ENCODE results near the gene CTNND2.

The CTNND2 gene

DNA sequence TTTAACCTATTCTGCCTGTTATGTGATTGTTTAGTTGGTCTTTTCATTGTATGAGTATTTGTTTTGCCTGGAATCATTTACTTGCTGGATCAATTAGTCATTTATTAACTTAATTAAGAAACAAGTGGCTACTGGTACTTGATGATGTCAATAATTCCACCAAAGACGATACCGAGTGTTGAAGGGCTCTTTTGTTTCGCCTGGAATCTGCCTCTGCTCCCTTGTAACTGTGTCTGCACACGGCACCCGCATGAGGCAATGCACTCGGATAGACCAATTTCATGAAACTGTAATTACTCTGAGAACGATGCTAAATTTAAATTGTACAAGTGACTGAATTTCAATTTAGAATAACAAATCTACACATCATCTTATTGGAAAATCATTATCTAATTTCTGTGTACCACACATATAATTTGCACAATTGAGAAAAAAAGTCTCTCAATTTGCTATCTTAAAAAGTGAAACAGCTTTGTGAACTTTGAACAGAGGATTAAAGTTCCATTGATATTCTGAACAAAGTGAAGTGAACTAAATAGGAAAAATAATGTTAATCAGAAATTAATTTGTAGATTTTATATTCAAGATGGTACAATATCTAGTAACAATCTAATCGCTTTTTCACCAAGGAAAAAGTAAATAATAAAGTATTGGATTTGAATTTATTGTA is 143.2 kb downstream of the CTNND2 start:
- DNase-seq, result no peak

DNA sequence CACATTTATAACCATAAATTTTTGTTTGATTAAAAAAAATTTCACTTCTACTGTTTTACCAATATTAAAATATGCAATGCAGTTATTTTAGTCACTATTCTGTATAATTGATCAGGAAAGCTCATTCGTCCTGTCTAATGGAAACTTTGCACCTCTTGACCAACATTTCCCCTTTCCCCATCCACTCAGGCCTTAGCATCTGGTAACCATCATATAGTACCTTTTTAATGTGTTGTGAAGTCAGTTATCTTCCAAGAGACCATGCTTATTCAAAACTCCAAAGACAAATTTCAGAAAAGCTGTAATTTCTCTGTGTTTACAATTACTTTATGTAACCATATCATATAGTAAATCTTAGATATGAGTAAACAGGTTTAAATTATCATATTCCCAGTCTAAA is 145.9 kb downstream of the CTNND2 start:
- no peak for DNase-seq

DNA sequence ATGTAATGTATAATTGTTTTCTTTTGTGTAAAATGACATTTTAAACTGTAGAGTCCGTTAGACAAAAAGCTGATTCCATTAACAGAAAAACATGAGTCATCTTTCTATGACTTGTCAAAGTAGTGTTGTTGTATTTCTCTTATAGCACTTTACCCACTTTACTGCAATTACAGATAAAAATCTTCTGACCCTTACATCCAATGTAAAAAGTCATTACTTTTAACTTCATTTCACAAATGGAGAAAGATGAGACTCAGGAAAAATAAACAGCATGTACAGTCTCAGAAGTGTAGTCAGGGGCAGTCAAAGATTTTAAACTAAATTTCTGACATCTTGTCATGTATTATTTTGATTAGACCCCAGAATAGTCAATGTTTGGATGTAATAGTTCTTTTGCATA is 146.6 kb downstream of the CTNND2 start:
- no peak for DNase-seq

DNA sequence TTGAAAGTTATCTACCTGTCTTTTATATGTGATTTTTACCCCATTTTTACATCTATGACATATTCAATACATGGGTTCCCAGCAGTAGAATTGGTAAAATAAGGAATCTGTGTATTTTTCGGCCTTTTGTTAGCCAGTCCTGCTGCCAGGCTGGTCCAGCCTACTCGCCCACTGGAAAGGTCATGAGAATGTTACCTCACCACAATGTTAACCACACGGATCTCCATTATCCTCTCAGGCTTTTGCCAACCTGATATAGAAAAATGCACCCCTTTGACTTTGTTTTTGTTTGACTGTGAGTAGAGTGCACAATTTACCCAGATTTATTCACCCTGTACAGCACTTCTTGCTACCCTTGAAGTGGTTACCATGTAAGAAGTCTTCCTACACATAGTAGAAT is 167.2 kb downstream of the CTNND2 start:
- no peak for DNase-seq

DNA sequence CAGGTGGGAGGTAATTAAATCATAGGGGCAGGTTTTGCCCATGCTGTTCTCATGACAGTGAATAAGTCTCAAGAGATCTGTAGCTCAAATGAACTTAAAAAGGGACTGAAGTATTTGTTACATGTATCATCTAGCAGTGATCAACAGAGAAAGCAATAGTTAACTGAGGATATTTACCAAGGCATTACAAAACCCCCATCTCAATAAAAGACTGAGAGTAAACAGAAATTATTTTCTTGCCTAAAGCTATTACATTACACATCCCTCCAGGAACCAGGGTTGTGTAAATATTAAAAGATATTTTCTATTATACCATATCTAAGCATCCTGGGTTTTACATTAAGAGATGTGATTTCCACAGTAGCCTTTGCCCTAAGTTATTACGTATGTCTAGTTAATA is 169.9 kb downstream of the CTNND2 start:
- DNase-seq, result no peak

DNA sequence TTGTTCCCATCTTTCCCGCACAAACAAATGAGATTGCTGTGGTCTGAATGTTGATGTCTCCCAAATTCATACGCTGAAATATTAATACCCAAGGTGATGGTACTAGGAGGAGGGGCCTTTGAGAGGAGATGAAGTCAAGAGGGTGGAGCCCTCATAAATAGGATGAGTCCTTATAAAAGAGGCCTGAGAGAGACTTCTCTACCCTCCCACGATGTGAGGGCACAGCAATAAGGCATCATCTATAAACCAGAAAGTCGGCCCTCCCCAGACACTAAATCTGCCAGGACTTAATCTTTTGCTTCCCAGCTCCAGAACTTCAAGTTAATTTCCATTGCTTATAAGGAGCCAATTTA is 170.4 kb downstream of the CTNND2 start:
- no peak for DNase-seq

DNA sequence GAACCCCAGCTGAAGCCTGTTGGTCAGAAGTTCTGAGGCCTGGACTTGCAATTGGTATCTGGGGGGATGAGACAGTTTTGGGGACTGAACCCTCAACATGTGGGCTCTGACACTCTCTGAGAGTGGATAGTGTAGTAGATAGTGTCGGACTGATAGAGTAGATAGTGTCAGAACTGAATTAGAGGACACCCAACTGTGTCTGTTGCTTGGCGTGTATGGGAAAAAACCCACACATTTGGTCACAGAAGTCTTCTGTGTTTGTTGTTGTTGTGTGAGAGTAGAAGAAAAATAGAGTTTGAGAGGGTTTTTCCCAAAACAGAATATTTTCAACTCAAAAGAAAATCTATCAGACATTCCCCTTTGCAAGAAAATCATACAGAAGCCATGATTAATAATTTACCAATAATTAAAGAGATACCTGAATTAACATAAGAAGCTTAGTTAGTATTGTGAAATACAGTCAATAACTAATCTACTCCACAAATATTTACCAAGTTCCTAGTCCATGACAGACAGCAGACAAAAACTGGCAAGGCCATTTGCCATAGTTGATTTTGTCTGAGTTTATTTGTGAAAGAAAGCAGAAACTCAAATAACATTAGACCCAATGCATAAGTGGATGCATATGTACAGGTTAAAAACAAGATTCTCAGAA is 170.9 kb downstream of the CTNND2 start:
- no peak for DNase-seq

DNA sequence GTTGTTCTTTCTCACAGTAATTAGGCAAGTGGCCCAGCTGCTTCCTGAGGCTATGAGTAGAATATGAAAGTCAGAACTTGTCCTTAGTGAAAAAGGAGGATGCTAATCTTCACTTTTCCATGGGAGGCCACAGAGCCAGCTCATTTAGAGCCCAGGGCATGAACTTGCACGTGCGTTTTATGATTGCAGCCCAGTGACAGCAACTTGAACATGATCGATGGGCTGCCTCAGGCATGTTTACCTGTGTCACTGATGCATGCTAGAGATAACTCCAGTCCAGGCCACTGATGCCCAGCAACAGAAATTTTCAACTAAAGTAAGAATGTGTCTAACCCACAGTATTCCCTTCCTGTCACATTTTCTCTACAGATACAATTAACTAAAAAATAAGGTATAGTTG is 179.3 kb downstream of the CTNND2 start:
- no peak for DNase-seq

DNA sequence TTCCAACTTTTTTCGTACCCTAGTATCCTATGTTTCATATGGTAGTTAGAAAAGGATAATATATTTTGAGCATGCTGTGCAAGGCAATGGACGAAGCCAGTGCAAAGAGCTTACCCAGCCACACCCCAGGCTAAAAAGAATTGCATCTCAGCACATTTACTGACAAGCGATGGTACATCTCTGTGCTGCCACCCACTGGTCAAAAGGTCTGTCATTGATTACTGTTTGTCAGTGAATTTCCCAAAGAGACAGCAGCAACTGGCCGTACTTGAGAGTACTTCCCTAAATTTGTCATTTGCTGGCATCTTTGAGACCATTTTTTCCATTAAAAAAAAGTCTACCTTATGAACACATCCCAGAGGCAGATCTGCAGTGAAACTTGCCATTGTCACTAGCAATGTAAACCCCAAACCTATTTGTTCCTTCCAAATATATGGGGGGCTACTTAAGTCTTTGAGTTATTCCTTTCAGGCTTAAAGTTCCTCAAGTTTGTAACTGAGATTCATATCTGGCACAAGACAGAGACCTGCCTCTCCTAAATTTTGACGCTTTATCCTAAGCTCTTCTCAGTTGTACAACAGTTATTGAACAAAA is 184.3 kb downstream of the CTNND2 start:
- no peak for DNase-seq

DNA sequence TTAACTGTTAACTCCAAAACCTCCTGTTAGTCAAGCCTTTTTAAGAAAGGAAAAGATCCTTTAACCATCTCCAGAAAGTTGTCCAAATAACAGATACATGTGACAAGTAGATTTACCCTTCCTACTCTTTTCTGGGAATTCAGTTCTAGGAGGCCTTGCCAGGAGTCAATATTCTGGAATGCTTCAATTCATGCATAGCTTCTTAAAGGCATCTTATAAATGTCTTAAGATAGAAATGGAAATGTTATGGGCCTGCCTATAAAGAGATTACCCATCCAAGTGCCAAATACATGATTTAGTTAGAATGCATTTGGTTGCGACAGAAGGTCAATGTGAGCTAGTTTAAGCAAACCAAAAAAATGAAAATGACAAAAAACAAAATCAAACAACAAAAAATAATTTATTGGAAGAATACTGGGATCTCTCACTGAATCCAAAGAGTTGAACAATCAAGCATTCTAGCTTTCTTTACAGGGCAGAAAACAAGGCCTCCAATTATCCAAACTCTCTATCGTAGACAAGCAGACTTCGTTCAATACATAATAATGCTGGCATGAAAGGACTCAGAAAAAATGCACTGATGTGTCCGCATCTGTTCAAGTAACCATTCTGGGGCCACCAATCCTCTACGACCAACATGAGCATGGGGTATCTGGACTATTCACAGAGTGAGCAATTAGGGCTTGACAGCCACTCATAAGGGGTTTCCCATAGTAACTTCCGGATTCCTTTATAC is 188.6 kb downstream of the CTNND2 start:
- no peak for DNase-seq

DNA sequence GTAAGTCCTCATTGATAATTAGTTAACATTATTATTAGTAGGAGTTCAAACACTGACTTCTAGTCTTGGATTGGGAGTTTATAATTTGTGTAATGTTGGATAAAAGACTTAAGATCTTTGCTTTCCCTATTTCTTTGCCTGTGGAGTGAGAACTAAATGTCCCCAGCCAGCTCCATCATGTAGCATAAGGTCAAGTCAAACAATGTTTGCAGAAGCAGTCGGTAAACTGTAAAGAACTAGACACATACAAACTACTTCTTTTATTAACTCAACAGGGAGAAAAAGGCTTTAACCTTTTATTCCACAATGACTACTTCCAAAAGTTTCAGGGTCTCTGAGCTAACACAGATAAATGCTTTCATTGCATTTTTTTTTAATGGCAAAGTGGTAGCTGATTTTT is 192.3 kb downstream of the CTNND2 start:
- DNase-seq, result no peak

DNA sequence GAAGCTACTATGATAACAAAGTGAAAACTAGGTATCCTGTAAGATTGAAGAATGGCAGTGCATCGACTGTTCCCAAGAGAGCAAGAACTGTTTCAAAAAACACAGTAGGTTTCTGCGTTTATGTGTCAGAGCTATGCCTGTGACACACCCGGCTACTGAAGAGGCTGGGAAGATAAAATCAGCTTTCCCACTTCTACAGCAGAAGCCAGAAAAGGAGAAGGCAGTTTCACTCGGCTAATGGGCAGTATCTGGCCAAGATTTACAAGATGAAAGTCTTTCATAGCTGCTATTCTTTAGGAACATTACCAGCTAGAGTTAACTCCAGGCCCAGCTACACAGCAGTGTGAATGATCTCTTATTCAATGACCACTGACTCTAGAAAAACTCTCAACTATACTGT is 195.2 kb downstream of the CTNND2 start:
- DNase-seq, result no peak

DNA sequence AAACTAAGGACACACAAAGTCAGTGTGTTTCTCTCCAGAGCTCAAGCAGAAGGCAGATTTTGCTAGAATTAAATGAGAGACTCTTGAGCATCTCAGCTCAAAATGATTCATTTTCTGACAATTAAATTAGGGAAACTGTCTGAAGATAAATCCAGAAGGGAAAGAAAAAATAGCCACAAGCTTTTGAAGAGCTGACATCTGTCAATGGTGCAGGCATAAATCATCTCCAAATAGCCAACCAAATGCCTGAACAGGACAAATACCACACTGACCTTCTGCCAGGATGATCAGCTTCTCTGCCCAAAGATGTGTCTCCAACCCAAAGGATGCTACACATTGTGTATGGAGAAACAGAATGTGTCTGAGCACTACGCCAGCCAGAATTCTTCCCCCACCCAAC is 199.3 kb downstream of the CTNND2 start:
- no peak for DNase-seq

DNA sequence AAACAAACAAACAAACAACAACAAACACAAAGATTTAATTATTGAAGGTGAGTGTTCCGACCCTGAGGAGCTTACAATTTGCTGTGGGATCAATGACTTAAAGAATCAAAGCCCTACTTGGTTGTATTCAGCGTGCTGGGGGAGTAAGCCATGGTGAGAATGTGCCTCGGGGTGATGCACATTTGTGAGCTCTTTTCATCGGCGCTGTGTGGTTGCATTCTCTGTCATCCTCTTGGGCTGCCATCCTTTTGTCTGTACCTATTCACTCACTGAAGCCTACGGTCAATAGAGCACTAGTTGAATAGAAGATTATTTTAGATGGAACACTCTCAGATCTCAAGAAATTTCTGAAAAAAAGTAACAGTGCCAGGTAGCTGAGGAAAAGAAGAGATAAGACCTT is 203.9 kb downstream of the CTNND2 start:
- DNase-seq, result no peak

DNA sequence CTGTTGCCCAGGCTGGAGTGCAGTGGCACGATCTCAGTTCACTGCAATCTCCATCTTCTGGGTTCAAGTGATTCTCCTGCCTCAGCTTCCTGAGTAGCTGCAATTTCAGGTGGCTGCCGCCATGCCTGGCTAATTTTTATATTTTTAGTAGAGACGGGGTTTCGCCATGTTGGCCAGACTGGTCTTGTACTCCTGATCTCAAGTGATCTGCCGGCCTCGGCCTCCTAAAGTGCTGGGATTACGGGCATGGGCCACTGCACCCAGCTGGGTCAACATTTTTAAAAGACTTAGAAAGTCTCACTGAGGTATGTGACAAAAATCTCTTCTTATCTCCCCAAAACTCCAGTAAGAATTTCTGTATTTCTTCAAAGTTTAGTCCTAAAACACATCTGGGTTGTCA is 211.6 kb downstream of the CTNND2 start:
- no peak for DNase-seq

DNA sequence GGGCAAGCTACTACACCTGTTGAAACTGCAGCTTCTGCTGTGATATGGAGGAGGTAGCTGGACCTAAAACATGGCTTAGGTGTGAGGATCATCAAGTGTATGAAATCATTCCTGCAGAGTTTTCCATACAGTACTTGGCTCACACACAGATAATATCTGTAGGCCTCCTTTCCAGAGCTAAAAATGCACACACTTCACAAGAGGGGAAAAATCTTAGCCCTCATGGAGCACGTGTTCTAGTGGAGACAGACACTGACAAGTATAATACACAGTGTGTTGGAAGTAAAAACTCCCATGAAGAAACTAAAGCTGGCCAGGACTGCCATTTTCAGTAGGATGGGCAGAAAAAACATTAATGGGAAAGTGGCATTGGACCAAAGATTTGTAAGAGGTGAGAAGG is 216.7 kb downstream of the CTNND2 start:
- DNase-seq, result no peak

DNA sequence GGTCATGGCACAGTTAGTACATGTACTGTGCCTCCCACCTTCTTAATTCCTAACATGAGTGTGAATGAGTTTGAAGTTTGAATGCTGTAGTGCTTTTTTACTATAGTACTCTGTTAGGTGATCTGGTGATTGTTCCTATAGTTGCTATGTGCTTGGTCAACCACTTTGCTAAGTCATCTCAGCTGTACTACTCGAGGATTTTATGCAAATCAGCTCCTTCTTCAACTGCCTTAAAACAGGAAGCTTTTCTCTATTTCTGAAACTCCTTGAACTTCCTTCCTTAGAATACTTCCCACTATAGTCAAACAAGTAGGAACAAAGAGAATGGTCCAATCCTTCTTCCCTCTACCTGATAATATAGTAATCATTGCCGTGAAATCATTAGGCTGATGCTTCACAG is 219.6 kb downstream of the CTNND2 start:
- no peak for DNase-seq

DNA sequence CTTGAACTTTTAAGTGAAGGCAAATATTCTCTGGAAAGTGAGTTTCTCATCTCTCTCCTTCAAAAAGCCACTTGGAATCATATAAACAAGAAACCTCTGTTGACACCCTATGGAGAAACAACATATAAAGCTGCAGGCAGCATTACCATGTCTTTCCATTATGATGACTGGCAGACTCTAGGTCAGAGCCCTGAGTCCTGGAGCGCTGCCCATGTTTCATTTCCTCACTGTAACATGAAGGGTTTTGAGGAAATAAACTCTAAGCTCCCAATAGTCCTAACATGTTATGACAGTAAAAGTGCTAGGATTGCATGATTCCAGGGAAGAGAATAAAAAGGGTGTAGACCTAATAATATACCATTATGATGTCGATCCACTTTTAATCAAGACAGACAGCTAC is 220.6 kb downstream of the CTNND2 start:
- no peak for DNase-seq

DNA sequence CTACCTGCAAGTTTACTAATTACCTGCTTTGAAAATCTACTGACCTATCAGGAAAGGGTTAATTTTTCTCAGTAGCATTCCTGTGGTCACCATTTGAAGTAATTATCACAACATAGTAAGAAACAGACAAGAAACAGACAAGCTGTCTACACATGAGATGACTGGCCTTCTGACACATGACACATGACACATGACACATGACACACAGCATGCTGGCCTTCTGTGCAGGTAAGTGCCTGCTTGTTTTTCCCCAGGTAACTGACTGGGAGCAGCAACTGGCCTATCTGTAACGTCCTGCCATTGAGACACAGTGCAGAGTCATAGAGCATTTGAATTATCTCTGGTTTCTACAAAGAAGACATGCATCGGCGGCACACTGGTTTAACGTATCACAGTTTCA is 222.4 kb downstream of the CTNND2 start:
- no peak for DNase-seq

DNA sequence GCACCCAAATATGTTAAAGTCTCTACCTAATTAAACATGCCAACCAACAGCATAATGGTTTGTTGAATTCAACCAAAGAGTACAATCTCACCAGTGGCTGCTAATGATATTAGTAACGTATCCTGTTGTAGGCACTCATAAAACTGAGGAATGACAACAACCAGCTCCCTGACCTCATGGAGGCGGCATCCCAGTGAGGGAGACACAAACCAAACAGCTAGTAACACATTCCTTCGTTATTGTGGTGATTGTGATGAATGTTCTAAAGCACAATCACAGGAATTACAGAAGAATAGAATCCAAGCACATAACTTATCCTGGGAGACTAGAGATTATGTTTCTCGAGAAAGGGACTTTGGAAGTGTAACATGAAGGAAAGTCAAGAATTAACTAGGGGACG is 224.6 kb downstream of the CTNND2 start:
- no peak for DNase-seq

DNA sequence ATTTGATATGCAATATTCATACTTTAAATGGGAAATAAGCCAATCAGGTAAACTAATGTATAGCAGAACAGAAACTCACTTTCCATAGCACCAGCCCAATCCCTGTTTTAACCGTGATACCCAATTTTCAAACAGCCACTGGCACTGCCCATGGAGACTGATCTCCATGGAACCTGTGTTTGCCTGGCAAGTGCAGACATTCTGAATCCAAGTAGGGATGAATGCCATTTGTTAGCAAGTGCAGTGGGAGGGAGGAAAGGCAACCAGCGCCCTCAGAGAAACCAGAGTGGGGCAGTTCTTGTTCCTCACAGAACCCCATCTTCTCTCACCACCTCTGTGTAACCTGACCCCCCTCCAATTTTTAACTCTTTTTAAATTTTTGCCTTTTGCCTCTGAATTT is 229.1 kb downstream of the CTNND2 start:
- no peak for DNase-seq

DNA sequence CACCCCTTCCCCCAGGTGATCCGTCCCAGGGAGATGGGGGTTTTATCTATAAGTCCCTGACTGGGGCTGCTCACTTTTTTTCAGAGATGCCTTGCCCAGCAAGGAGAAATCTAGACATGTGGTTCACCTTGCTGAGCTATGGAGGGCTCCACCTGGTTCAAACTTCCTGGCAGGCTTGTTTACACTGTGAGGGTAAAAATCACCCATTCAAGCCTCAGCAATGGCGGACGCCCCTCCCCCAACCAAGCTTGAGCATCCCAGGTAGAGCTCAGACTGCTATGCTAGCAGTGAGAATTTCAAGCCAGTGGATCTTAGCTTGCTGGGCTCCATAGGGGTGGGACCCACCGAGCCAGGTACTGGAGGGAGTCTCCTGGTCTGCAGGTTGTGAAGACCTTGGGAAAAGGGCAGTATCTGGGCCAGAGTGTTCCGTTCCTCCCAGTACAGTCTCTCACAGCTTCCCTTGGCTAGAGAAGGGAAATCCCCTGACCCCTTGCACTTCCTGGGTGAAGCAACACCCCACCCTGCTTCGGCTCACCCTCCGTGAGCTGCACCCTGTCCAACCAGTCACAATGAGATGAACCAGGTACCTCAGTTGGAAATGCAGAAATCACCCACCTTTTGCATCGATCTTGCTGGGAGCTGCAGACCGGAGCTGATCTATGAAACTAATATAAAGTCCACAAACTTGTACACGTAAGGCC is 231.7 kb downstream of the CTNND2 start:
- DNase-seq, result no peak

DNA sequence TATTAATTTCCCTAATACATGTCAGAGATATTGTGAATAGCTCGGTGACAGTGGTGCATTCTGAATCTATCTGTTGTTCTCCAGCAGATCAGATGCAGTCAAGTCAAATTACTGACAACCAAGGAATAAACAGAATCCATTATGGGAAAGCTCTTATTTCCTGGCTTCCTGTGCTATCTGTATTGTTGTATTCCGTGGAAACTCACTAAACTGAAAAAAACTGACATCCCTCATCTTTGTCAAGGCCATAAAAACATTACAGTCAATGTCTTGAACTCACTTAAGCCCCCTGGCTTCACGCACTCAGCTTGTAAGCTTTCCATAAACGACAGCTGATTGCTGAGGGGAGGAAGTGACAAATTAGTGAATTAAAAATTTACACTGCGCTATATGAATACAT is 245.9 kb downstream of the CTNND2 start:
- no peak for DNase-seq

DNA sequence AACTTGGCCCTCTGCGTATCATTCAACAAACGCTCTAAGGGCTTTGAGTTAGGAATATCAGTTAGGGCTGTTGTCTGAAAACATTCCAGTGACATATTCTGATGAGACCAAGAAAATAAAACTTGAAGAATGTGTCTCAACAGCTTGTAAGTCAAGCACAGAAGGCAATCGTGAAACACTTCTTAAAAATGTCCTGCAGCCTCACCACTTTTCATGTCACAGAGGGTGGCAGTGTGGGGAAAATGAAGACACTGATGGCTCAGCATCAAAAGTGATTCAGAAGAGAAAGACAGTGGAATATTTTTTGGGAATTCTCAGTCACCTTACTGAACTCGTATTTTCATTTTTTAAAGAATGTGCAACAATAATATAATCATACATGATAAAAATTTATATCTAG is 247.3 kb downstream of the CTNND2 start:
- DNase-seq, result no peak

All from NCI-H1092 (cell line).